Brain microvascular endothelial cell (primary cell): ENCODE measurements around the gene NCAM2.

Experiments used
- DNase-seq: peaks from one replicate; pipeline ENCODE4 v3.0.0-alpha.2; 2020
- H3K27ac ChIP-seq: fragments of 250-450 bp; sonication (Bioruptor Pico); 2 replicates; pipeline ENCODE4 v1.5.1; 2020; ENCODE audit warnings: mild to moderate bottlenecking, moderate library complexity
- H3K27me3 ChIP-seq: fragments of 250-450 bp; sonication (Bioruptor Pico); replicated peaks from 2 replicates; pipeline ENCODE4 v1.5.1; 2020; ENCODE audit warnings: mild to moderate bottlenecking
- H3K36me3 ChIP-seq: fragments of 250-450 bp; sonication (Bioruptor Pico); replicated peaks from 2 replicates; pipeline ENCODE4 v1.5.1; 2020; ENCODE audit warnings: mild to moderate bottlenecking
- H3K4me3 ChIP-seq: 2 replicates; pipeline ENCODE4 v1.5.1; 2011; ENCODE audit warnings: low read depth, mild to moderate bottlenecking, control low read depth, low read length, moderate library complexity
- in situ Hi-C: cut with HindIII; loops from 2 replicates; pipeline ENCODE4 v1.10.0; 2017; ENCODE audit warnings: low sequenced_read_pairs, low pct_ligation_motif_present
- TF ChIP-seq, protein P1 (sequence below): IDR thresholded peaks from 2 replicates; pipeline ENCODE4 v1.5.1; 2011; ENCODE audit warnings: low read depth, mild to moderate bottlenecking, moderate library complexity, low read length, control low read depth, inconsistent platforms; ENCODE audit errors: missing control alignments

The NCAM2 gene

DNA sequence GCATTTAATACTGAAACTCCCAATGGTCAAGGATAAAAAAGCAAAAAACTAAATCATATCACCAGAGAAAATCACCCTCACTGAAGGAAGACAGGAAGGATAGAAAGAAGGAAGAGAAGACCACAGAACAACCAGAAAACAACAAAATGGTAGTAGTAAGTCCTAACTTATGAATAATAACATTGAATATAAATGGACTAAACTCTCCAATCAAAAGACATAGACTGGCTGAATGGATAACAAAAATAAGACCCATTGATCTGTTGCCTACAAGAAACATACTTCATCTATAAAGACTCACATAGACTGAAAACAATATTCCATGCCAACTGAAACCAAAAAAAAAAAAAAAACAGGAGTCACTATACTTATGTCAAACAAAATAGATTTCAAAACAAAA, 347.7 kb downstream of the NCAM2 start:
- no peak for DNase-seq
- Histone ChIP-seq H3K27me3 (no peaks in the 10 kb centered on the region), H3K36me3 (no peaks in the 10 kb centered on the region), H3K27ac (no peak overlapping the region), H3K4me3 (no peak overlapping the region)
- TF ChIP-seq, protein P1, sequence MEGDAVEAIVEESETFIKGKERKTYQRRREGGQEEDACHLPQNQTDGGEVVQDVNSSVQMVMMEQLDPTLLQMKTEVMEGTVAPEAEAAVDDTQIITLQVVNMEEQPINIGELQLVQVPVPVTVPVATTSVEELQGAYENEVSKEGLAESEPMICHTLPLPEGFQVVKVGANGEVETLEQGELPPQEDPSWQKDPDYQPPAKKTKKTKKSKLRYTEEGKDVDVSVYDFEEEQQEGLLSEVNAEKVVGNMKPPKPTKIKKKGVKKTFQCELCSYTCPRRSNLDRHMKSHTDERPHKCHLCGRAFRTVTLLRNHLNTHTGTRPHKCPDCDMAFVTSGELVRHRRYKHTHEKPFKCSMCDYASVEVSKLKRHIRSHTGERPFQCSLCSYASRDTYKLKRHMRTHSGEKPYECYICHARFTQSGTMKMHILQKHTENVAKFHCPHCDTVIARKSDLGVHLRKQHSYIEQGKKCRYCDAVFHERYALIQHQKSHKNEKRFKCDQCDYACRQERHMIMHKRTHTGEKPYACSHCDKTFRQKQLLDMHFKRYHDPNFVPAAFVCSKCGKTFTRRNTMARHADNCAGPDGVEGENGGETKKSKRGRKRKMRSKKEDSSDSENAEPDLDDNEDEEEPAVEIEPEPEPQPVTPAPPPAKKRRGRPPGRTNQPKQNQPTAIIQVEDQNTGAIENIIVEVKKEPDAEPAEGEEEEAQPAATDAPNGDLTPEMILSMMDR, result no peak
- in situ Hi-C loops, result no loop called here

DNA sequence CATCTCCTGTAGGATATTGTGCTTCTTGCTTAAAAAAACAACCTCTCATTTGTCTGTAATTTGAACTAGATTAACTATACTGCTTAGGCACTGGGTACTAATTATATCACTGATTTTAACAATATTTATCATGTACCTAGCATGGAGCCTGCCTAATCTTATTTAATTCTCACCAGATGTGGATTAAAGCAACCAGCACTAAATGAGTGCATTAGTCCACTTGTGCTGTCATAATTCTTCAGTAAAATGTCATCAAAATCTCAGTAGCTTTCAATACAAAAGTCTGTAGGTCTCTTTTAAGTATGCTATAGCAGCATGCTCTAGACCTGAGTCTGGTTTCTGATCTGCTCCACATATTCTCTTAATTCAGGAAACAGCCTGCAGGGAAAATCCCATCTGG, 368.1 kb downstream of the NCAM2 start:
- Histone ChIP-seq H3K4me3 (no peak overlapping the region), H3K36me3 (no peaks in the 10 kb centered on the region), H3K27me3 (no peaks in the 10 kb centered on the region), H3K27ac (no peak overlapping the region)
- DNase-seq, result no peak
- in situ Hi-C loops, result no loop called here
- TF ChIP-seq, protein P1, result no peak

DNA sequence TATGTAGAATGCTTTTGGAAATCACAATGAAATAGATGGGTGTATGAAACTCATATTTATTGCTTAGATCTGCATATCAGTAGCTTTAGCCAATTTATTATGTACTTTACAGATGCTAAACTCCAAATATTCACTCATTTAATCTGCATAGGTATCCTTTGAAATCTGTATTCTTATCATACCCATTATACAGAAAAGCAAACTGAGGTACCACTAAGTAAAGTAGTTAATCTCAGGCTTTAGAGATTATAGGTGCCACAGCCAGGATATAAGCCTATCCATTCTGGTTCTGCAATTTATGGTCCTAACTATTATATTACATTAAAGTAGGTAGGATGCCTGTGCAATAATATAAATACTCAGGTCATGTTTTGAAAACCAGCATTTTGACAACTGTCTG, 369.4 kb downstream of the NCAM2 start:
- no peak overlapping the region for H3K4me3 ChIP-seq
- no peaks in the 10 kb centered on the region for H3K27me3 ChIP-seq
- TF ChIP-seq, protein P1, result no peak
- DNase-seq, result no peak
- H3K36me3 ChIP-seq, result no peaks in the 10 kb centered on the region
- no peak overlapping the region for H3K27ac ChIP-seq
- in situ Hi-C loops, result no loop called here

DNA sequence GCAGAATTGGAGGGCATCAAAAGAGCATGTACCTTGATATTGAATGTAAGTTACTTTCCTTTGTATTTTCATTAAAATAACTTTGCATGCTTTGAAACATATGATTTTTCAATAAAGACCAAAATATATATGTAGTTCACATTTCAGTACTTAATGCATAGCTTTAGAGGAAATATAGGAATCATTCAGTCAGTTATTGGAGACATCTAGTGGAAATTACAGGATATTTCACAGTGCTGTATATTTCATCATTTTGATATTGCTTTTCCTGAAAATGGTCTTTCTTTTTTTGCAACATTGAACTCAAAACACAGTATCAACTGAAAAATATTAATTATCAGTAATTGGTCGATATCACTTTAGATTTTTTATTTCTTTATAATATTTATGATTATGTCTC, 375.8 kb downstream of the NCAM2 start:
- H3K27ac ChIP-seq, result no peak overlapping the region
- H3K36me3 ChIP-seq, result no peaks in the 10 kb centered on the region
- TF ChIP-seq, protein P1, result peak; percentile 4
- in situ Hi-C loops, result no loop called here
- no peak for DNase-seq
- H3K4me3 ChIP-seq, result no peak overlapping the region
- no peaks in the 10 kb centered on the region for H3K27me3 ChIP-seq

DNA sequence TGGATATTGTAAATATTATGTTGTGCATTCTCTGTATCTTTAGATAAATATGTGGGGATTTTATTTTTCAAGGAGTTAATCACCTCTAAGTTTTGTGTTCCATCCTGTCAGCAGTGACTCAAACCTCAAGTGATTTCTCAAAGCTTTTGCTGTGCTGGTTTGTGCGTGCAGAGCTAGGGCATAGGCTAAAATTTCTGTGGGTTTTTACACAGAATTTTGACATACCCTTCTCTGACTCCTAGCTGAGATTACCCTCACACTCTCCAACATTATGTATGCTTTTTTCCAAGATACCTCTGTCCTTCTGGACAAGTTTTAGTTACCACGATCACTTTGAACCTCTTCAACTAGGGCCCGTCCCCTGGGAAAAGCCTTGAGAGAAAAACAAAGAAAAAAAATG, 384.9 kb downstream of the NCAM2 start:
- Histone ChIP-seq H3K27ac (no peak overlapping the region), H3K27me3 (no peaks in the 10 kb centered on the region), H3K4me3 (no peak overlapping the region), H3K36me3 (no peaks in the 10 kb centered on the region)
- DNase-seq, result peak; percentile 12
- TF ChIP-seq, protein P1, result no peak
- in situ Hi-C loops, result no loop called here

DNA sequence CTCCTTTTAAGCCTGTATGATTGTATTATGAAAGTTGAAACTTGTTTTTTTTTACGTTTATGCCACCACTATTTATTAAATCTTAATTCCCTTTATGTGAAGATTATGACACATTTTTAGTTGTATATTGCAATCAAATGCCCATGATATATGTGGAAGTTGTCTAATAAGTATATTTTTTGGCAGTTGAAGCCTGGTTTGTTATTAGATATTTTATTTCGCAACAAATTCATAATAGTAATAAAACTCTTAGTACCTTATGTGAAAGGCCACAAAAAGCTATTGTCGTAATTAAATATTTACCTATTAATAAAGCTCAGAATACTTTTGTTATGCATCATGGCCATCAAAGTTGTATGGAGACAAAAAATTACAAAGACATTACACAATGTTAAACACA, 386.8 kb downstream of the NCAM2 start:
- Histone ChIP-seq H3K27me3 (no peaks in the 10 kb centered on the region), H3K4me3 (no peak overlapping the region), H3K27ac (no peak overlapping the region), H3K36me3 (no peaks in the 10 kb centered on the region)
- TF ChIP-seq, protein P1, result no peak
- no peak for DNase-seq
- in situ Hi-C loops, result no loop called here
